ENCODE measurements around the gene MORN3. TPM values are rescaled to one million over a fixed set of nuclear protein-coding genes. Genes with fewer than 3 reads are reported as not detected.
A peak's percentile ranks its signal among the peaks of the same experiment; 100 is the strongest.

MORN3 gene
- total RNA-seq, 2 donors from 2014 or later = 1.4 to 1.6 TPM

DNA sequence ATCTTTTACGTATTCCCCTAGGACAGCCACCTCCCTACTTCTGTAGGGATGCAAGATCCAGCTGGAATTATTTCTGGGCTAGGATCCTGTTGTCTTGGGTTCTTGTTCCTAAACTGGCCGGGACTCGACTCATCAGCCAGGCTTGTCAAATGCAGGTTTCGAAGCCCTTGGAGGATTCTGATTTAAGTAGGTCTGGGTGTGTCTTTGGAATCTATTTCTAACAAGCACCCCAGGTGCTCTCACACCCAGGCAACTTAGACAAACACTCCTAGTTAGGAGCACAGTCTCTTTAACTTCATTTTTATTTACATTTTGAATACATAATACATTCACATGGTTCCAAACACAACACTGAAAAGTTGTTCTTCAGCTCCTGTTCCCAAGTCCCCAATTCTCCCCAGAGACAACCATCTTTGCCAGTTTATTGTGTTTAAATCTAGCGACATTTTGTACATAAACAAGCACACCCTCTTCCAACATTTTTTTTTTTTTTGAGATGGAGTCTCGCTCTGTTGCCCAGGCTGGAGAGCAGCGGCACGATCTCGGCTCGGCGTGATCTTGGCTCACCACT lies 20.9 kb downstream of the MORN3 start:
- no peak overlapping the region for H3K27ac ChIP-seq (ENCODE audit: low read depth, low read length)
- 81 to 95% methylated on average over 3 to 11 of the region's 11 CpGs for WGBS, 2 experiments (ENCODE audit: insufficient coverage in 1 of 2, insufficient read length in 1 of 2)
- H3K27me3 ChIP-seq (ENCODE audit: control insufficient read depth, insufficient read depth, low read length, poor library complexity, severe bottlenecking) = no peaks in the 10 kb centered on the region
- peak; percentile 52 for DNase-seq
- peaks cover 23% of the 10 kb centered on the region for H3K36me3 Mint-ChIP-seq (ENCODE audit: low read depth)
- peaks cover 4% of the 10 kb centered on the region for H3K36me3 ChIP-seq (ENCODE audit: control insufficient read depth, insufficient read depth, low read length)
- H3K4me1 Mint-ChIP-seq = peaks cover 7% of the 10 kb centered on the region
- no peak overlapping the region for H3K27ac Mint-ChIP-seq
- H3K4me3 ChIP-seq (ENCODE audit: low read length) = no peak overlapping the region
- no peaks in the 10 kb centered on the region for H3K9me3 ChIP-seq (ENCODE audit: control insufficient read depth, low read length)
- H3K4me3 Mint-ChIP-seq = no peak overlapping the region
- no peaks in the 10 kb centered on the region for H3K4me1 ChIP-seq (ENCODE audit: control insufficient read depth, insufficient read depth, low read length)
- H3K9ac ChIP-seq (ENCODE audit: extremely low read depth, low read length, poor library complexity, severe bottlenecking) = no peak overlapping the region
- H3K27me3 Mint-ChIP-seq (ENCODE audit: insufficient read depth) = no peaks in the 10 kb centered on the region
- TF ChIP-seq, protein P1, sequence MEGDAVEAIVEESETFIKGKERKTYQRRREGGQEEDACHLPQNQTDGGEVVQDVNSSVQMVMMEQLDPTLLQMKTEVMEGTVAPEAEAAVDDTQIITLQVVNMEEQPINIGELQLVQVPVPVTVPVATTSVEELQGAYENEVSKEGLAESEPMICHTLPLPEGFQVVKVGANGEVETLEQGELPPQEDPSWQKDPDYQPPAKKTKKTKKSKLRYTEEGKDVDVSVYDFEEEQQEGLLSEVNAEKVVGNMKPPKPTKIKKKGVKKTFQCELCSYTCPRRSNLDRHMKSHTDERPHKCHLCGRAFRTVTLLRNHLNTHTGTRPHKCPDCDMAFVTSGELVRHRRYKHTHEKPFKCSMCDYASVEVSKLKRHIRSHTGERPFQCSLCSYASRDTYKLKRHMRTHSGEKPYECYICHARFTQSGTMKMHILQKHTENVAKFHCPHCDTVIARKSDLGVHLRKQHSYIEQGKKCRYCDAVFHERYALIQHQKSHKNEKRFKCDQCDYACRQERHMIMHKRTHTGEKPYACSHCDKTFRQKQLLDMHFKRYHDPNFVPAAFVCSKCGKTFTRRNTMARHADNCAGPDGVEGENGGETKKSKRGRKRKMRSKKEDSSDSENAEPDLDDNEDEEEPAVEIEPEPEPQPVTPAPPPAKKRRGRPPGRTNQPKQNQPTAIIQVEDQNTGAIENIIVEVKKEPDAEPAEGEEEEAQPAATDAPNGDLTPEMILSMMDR (conservative IDR thresholded peaks at IDR 0.05) = no peak
- H3K9me3 Mint-ChIP-seq = peaks cover 5% of the 10 kb centered on the region

DNA sequence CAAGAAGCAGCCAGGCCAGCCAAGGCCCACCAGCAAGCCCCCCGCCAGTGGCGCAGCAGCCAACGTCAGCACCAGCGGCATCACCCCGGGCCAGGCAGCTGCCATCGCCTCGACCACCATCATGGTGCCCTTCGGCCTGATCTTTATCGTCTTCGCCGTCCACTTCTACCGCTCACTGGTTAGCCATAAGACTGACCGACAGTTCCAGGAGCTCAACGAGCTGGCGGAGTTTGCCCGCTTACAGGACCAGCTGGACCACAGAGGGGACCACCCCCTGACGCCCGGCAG lies 28.2 kb downstream of the MORN3 start:
- H3K36me3 ChIP-seq (ENCODE audit: control insufficient read depth, insufficient read depth, low read length) = peaks cover 32% of the 10 kb centered on the region
- no peaks in the 10 kb centered on the region for H3K9me3 ChIP-seq (ENCODE audit: control insufficient read depth, low read length)
- peak; percentile 50 for DNase-seq
- peaks cover 47% of the 10 kb centered on the region for H3K36me3 Mint-ChIP-seq (ENCODE audit: low read depth)
- H3K4me3 ChIP-seq (ENCODE audit: low read length) = no peak overlapping the region
- no peaks in the 10 kb centered on the region for H3K4me1 Mint-ChIP-seq
- H3K27me3 ChIP-seq (ENCODE audit: control insufficient read depth, insufficient read depth, low read length, poor library complexity, severe bottlenecking) = no peaks in the 10 kb centered on the region
- H3K27ac ChIP-seq (ENCODE audit: low read depth, low read length) = no peak overlapping the region
- TF ChIP-seq, protein P1 (conservative IDR thresholded peaks at IDR 0.05) = no peak
- H3K4me3 Mint-ChIP-seq = no peak overlapping the region
- no peak overlapping the region for H3K9ac ChIP-seq (ENCODE audit: extremely low read depth, low read length, poor library complexity, severe bottlenecking)
- peaks cover 4% of the 10 kb centered on the region for H3K9me3 Mint-ChIP-seq
- WGBS, 2 experiments (ENCODE audit: insufficient coverage in 1 of 2, insufficient read length in 1 of 2) = 94 to 97% methylated on average over 14 to 18 of the region's 18 CpGs
- H3K27me3 Mint-ChIP-seq (ENCODE audit: insufficient read depth) = no peaks in the 10 kb centered on the region
- H3K27ac Mint-ChIP-seq = peak overlapping the region; percentile 26
- H3K4me1 ChIP-seq (ENCODE audit: control insufficient read depth, insufficient read depth, low read length) = no peaks in the 10 kb centered on the region

DNA sequence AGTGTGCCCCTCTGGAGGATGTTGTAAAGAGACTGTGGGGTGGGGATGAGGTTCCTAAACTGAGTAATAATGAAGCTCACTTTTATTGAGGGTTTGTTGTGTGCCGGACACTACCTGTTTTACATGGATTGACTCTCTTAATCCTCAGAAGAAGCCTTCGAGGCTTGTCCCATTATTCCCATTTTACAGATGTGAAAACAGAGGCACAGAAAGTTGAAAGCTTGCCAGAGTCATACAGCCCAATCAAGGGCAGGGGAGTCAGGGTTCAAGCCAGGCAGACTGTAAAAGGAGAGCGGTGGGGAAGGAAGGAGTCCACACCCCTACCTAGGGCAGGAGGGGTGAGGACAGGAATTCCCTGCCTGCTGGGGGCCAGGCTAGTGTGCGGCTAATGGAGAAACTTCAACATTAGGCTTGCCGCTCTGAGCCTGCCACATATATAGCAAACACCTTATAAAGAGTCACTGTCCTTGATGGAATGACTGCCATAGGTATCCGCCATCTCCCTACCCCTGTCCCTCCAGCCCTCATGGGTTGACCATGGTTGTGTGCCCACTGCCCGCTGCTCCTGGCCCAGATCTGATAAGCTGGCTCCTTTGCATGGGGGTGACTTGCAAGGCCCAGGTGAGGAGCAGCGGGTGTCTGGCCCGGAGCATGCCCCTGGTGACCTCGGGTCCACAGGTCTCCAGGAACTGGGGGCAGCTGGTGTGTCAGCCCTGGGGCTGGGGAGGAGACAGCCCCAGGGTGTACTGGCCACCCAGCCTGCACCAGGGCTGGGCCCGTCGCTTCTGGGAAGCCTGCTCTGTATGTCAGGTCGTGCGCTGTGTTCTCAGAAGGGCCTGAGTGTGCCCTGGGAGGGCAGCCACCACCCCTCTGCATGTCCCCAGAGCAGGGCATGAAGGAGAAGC lies 30.9 kb downstream of the MORN3 start:
- H3K27ac Mint-ChIP-seq = peak overlapping the region; percentile 55
- H3K4me3 ChIP-seq (ENCODE audit: low read length) = no peak overlapping the region
- H3K4me1 ChIP-seq (ENCODE audit: control insufficient read depth, insufficient read depth, low read length) = no peaks in the 10 kb centered on the region
- 90 to 92% methylated on average over 9 to 14 of the region's 14 CpGs for WGBS, 2 experiments (ENCODE audit: insufficient coverage in 1 of 2, insufficient read length in 1 of 2)
- H3K36me3 ChIP-seq (ENCODE audit: control insufficient read depth, insufficient read depth, low read length) = peaks cover 39% of the 10 kb centered on the region
- no peak overlapping the region for H3K4me3 Mint-ChIP-seq
- DNase-seq = no peak
- no peaks in the 10 kb centered on the region for H3K9me3 Mint-ChIP-seq
- H3K27ac ChIP-seq (ENCODE audit: low read depth, low read length) = no peak overlapping the region
- H3K27me3 ChIP-seq (ENCODE audit: control insufficient read depth, insufficient read depth, low read length, poor library complexity, severe bottlenecking) = no peaks in the 10 kb centered on the region
- TF ChIP-seq, protein P1 (conservative IDR thresholded peaks at IDR 0.05) = no peak
- H3K9ac ChIP-seq (ENCODE audit: extremely low read depth, low read length, poor library complexity, severe bottlenecking) = no peak overlapping the region
- no peaks in the 10 kb centered on the region for H3K27me3 Mint-ChIP-seq (ENCODE audit: insufficient read depth)
- H3K4me1 Mint-ChIP-seq = peaks cover 3% of the 10 kb centered on the region
- H3K9me3 ChIP-seq (ENCODE audit: control insufficient read depth, low read length) = no peaks in the 10 kb centered on the region
- peaks cover 43% of the 10 kb centered on the region for H3K36me3 Mint-ChIP-seq (ENCODE audit: low read depth)
